C4-2B (cell line): ENCODE results near the gene CCDC159.

Experiments
- CTCF ChIP-seq: fragments of 450-650 bp; conservative IDR thresholded peaks from 2 replicates; pipeline ENCODE4 v1.5.1; 2017; ENCODE audit warnings: mild to moderate bottlenecking
- ZFX ChIP-seq: fragments of 450-650 bp; IDR thresholded peaks from 2 replicates; pipeline ENCODE4 v1.6.1; 2017

GRCh38 chr19:11377756-11378155 lies 31.4 kb downstream of the CCDC159 start:
- TF ChIP-seq CTCF (no peak), ZFX (no peak)
